H1 (cell line): Measurements from ENCODE around the gene TFB1M.

Experiments used
- EP300 ChIP-seq, 2 experiments: IDR thresholded peaks; 1 replicate in 1 of 2; 2 replicates in 1 of 2; pipeline ENCODE4 v1.6.1; 2011 to 2012; ENCODE audit warnings: low read depth in 2 of 2, low read length in 2 of 2, mild to moderate bottlenecking in 2 of 2, borderline replicate concordance in 1 of 2, inconsistent platforms in 1 of 2, moderate library complexity in 1 of 2
- JUN ChIP-seq: IDR thresholded peaks from 2 replicates; pipeline ENCODE4 v1.6.1; 2011; ENCODE audit warnings: low read depth, mild to moderate bottlenecking, improper control_type of control experiment, low read length
- POLR2A ChIP-seq, 2 experiments: IDR thresholded peaks; 1 replicate in 1 of 2; 2 replicates in 1 of 2; pipeline ENCODE4 v1.6.1; 2011; ENCODE audit warnings: low read depth in 2 of 2, low read length in 2 of 2, mild to moderate bottlenecking in 2 of 2; ENCODE audit errors: control extremely low read depth in 1 of 2
- YY1 ChIP-seq: IDR thresholded peaks from 2 replicates; pipeline ENCODE4 v1.6.1; 2011; ENCODE audit warnings: low read depth, mild to moderate bottlenecking, low read length
- TF ChIP-seq, protein P1 (sequence below): IDR thresholded peaks from 2 replicates; pipeline ENCODE4 v1.6.1; 2011; ENCODE audit warnings: low read depth, mild to moderate bottlenecking, low read length; ENCODE audit not compliant: insufficient read depth

DNA sequence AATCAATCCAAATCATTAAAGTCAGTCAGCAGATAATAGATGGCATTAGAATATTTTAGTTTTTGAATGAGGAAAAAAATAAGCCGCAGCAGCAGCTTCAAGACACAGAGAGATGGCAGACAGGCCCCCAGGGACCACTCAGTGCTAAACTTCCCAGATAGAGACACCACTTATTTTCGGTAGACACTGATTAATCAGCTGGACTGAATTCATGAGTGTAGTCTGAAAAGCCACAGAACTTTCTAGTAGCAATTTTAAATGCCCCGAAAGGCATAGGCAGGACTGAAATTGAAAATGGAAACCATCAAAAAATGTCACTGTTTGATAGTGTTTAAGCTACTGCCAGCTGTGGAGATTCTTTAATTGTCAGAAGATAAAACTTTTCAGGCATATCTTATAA is 53.6 kb downstream of the TFB1M start:
- TF ChIP-seq EP300 (IDR thresholded peaks at IDR 0.05; ENCODE audit: borderline replicate concordance in 1 of 2, low read depth in 2 of 2, low read length in 2 of 2): no peak
- TF ChIP-seq, protein P1, sequence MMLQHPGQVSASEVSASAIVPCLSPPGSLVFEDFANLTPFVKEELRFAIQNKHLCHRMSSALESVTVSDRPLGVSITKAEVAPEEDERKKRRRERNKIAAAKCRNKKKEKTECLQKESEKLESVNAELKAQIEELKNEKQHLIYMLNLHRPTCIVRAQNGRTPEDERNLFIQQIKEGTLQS: no peak
- no peak for TF ChIP-seq JUN
- TF ChIP-seq POLR2A (IDR thresholded peaks at IDR 0.05; ENCODE audit: control extremely low read depth in 1 of 2, low read depth in 2 of 2, low read length in 2 of 2): no peak
- no peak for TF ChIP-seq YY1
